HG03103 (cell line): Measurements from ENCODE around the gene CCNY.
"Not testable (repeated sequence)": the region's sequence is repeated elsewhere in the genome, so short reads cannot be mapped to it uniquely, and the experiment has no call there.

Source experiments
- ATAC-seq: cut with Tn5 transposase; IDR thresholded peaks from one replicate; pipeline ENCODE4 v1.9.1; 2021; ENCODE audit warnings: low read depth; ENCODE audit not compliant: unreplicated experiment

Gene CCNY

DNA sequence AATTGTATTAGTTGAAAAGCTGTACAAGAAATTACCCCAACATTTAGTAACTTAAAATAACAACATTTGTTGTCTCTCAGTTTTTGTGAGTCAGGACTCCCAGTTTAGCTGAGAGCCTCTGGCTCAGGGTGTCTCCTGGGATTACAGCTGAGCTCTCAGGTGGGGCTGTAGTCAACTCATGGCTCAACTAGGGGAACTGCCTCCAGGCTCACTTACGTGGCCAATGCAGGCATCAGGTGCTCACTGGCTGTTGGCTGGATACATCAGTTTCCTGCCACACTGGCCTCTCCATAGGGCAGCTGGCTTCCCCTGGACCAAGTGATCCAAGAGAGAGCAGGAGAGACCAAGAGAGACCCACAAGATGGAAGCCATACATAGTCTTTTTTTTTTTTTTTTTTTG, 17.5 kb downstream of the CCNY start:
- peak; percentile 35 for ATAC-seq

DNA sequence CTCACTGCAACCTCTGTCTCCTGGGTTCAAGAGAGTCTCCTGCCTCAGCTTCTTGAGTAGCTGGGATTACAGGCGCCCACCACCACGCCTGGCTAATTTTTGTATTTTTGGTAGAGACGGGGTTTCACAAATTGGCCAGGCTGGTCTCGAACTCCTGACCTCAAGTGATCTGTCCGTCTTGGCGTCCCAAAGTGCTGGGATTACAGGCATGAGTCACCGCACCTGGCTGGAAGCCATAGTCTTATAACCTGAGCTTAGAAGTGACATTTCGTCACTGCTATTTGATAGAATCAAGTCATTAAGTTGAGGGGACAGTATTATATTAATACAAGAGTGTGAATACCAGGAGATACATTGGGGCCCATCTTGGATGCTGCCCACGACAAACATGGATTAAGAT, 17.9 kb downstream of the CCNY start:
- ATAC-seq, result not testable (repeated sequence)

DNA sequence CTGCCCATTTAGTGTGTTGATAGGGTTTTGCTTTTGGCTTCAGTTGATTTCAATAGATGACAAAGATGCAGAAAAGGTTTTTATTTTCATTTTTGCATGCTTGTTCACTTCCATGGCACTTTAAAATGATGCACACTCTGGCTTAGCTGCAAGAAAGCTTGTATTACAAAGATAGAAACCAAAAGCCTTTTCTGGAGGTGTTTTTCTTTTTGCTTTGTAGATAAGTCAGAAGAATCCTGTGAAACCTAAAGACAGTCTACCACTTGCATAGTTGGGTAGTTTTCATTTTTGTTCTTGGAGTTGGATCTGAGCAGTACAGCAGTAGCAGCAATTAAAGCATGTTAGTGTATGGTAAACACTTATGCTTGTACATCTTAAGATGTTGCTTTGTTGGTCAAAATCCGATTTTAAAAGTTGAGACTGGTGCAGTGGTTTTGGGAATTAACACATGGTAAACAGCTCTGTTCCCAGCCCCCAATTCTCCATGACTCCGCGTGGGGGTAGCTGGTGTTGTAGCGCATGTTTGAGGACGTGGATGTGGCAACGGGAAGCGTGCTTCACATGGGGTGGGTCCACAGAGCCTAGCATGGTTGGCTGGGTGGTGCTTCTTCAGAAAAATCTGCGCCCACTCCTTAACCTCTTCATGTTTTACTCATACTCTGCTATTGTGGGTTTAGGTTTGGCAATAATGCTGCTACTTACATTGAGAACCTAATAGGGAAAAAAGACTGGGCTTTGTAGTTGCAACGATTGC, 19.8 kb downstream of the CCNY start:
- peak; percentile 47 for ATAC-seq

DNA sequence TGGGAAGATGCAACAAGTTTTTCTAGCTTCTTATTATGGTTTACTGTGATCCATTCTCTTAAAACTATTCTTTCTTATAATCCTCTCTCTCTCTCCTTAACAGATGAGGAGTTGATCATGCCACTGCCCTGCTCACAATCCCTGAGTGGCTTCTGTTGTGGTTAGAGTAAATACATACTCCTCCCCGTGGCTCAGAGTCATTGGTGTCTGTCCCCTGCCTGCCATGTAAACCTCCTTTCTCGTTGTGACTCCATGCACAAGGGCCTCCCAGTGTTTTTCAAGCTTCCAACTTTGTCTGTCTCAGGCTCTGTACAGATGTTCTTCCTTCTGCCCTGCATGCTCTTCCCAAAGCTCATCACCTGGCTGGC, 20.4 kb downstream of the CCNY start:
- ATAC-seq, result no peak

DNA sequence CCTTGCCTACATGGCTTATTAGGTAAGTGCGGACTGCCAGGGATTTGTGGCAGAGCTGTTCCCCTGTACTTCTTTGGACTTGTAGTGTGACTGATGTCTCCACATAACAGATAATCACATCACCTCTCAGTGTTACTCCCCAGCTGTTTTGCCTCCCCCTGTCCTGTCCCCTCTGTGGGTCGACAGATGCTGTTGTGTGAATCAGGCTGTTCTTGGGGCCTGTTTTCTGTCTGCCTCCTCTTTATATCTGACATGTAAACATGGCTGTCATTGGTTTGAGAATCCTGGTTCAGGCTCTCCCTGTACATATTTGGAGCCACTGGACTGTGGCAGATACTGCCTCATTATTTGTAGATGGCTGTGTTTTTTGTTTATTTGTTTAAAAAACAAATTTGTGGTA, 22.7 kb downstream of the CCNY start:
- no peak for ATAC-seq

DNA sequence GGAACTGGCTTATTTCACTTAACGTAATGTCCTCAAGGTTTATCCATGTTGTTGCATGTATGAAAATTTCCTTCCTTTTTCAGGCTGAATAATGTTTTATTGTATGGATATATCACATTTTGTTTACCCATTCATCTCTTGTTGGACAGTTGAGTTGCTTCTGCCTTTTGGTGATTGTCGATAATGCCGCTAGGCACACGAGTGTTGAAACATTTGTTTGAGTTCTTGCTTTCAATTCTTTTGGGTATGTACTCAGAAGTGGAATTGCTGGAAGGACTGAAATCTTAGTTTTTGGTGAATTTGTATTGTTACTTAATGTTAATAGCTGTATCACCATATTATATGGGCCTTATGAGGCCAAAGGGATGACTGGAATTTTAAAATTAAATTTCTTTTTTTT, 23.6 kb downstream of the CCNY start:
- no peak for ATAC-seq

DNA sequence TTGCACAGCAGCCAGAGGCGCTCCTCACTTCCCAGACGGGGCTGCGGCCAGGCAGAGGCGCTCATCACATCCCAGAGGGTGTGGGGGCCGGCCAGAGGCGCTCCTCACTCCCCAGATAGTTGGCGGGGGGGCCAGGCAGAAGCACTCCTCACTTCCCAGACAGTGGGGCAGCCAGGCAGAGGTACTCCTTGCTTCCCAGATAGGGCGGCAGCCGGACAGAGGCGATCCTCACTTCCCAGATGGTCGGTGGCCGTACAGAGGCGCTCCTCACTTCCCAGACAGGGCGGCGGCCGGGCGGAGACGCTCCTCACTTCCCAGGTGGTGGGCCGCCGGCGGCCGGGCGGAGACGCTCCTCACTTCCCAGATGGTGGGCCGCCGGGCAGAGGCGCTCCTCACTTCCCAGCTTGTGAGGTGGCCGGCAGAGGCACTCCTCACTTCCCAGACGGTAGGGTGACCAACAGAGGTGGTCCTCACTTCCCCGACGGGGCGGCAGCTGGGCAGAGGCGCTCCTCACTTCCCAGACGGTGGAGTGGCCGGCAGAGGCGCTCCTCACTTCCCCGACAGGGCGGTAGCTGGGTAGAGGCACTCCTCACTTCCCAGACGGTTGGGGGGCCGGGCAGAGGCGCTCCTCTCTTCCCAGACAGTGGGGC, 26.5 kb downstream of the CCNY start:
- no peak for ATAC-seq

DNA sequence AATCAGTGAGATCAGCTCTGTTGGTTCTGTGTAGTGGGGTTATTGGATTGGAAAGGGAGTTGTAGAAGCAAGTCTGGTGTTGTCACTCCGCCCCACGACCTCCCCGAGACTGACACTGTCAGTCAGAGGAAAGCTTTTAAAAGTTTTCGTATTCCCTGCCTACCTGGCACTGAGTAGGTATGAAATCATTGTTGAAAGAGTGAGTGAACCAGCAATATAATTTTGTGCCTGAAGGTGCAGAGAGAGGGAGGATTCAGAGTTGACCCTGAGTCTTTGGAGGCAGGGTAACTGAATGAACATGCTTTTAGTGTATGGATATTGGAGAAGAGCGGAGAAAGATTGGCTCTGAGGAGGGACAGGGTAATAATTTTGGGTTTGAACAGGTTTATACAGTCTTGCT, 27.3 kb downstream of the CCNY start:
- ATAC-seq, result no peak

DNA sequence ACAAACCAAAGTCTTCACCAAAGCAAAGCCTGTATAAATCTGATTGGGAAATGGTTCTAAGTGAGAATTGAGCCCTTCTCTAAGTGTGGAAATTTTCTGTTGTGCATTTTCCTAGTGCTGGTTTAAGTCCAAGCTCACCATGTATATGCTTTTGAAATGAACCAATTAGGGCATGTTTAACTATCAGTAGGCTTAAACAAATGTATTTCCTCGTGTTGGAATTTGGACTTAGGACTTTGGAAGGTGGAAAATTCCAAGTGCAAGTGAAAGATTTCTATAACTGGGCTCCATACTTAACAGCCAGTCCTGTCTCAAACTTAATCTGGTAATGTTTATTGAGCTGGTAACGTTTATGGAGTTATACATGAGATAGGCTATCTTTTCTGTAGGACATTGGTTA, 28.5 kb downstream of the CCNY start:
- ATAC-seq, result no peak

DNA sequence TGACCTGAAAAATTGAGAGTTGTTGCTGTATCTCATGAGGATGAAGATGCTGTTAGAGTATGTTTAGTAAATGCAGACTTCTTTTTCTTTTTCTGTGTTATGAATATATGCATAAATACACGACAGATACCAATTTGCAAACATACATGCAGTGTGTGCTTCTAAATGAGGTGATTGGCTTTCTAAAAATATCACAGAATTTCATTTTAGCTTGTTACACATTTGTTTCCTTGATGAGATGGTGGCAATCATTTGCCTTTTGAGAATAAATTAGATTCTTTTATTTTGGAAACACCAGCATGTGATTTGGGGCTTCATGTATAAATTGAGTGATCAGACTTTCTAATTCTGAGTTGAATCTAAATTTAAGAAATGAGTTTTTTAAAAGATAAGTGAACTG, 29.7 kb downstream of the CCNY start:
- ATAC-seq, result no peak

DNA sequence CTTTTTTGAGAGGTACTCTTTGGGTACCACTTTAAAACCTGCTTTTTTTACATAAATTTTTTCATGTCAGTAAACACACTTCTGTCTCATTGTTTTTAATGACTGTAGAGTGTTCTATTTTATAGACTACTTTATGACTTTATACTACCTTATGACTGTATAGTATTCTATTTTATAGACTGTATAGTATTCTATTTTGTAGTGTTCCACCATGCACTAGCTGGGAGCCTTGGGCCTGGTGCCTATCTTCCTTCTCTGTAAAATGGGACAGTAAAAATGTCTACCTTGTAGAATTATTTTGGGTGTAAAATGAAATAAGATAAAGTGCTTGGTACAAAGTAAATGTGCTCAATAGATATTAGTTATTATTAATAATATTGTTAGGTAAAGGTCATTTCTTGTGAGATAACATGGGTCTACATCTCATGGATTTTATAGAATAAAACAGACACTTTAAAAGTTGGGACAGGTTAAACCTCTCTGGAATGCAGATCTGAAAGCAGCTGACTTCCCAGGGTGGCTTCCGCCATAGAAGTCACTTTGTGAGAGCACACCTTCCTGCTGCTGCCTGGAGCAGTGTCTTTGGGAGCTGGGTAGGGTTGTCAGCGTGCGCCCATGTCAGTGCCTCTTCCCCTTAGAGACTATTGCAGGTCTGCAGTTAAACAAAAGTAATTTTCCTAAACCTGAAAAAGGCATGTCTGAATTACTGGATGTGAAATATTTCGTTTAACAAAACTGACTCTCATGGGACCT, 31.0 kb downstream of the CCNY start:
- no peak for ATAC-seq

DNA sequence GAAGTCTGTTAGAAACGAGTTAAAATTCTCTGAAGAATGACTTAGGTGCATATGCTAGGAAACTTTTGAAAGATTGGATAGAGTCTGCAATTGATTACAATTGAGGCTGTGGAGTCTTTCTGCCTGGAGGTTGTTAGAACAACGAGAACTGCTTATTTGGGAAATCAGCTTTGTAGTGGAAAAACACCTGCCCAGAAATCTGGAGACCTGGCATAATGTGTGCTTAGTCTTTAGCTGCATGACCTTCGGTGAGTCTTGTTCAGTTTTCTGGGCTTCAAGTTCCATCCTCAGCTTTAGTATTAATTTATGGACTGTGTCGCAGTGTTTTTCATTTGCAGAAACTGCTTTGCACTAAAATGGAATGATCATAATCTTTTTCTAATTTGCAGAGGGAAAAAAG, 31.7 kb downstream of the CCNY start:
- no peak for ATAC-seq

DNA sequence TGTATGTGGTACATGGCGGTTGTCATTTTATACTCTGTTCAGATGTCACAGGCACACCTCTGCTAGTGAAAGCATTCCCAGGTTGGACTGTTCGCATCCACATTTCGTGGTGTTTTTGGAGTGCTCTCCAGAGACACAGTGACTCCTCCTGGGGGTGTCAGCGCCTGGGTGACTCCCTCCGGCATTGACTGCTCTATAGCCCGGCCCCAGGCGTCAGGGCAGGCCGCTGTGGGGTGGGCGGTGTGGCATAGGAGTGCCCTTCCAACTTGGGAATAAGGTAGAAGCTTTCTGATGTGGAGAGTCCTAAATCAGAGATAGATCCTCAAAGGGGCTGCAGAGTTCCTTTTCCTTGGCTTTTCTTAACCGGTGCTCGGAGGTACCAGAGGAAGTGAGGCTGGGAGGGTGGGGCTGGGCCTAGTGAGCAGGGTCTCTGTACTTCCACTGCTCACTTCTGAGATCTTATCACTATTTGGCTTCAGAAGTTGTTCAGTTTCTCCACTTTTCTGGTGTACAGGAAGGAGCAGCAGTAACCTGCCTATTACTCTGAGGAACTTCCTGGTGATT, 32.3 kb downstream of the CCNY start:
- no peak for ATAC-seq

DNA sequence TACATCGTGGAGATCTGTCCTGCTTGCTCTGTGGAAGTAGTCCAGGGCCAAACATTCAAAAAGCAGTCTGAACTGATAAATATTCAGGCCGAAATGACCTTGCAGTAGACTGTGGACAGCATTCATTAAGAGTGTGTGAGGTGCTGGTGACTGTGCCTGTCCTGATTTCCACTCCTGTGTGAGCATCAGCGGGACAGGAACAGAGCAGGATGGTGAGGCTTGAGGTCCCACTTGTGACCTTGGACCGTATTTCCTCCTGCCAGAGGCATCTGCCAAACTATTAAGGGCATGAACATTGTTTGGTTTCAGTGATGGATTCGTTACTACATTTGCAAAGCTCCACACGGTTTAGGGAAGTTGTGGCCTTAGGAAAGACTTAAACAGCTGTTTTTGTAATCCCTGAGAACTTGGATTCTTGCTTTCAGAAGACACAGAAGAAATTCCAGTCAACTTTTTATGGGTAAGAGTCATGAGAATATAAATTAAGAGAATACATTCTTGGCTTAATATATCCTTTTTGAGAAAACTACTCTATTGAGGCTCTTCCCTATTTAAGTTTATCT, 32.8 kb downstream of the CCNY start:
- no peak for ATAC-seq

DNA sequence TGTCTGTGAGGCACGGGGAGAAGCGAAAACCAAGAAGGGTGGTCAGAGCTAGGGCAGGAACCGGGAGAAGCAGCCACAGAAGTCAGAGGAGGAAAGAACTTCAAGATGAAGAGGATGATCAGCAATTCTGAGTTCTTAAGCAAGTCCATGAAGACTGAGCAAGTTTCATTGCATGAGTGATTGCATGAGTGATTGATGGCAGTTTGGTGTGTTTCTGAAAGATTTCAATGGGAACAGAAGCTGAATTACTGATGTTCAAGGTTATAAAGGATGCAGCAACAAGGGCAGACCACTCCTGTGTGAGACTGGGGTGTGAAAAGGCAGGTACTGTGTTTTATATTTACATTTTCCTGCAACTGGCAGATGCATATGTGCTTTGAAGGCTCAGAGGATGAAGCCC, 35.4 kb downstream of the CCNY start:
- no peak for ATAC-seq

DNA sequence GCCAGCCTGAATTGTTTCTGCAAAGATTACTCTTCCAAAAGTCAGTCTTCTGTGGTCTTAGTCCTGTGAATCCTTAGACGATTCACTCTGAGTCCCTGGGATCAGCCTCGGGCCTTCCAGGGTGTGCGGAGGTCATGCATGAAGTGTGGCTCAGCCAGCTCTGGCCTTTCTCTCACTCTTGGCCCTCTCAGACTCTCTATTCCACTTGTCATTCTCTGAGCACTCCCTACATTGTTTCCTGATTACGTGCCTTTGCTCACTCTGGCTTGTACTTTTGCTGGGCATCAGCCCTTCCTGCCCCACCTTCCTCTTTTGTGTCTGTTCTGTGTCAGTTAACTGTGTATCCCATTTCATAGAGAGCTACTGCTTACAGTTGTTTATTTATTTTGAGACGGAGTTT, 36.0 kb downstream of the CCNY start:
- no peak for ATAC-seq

DNA sequence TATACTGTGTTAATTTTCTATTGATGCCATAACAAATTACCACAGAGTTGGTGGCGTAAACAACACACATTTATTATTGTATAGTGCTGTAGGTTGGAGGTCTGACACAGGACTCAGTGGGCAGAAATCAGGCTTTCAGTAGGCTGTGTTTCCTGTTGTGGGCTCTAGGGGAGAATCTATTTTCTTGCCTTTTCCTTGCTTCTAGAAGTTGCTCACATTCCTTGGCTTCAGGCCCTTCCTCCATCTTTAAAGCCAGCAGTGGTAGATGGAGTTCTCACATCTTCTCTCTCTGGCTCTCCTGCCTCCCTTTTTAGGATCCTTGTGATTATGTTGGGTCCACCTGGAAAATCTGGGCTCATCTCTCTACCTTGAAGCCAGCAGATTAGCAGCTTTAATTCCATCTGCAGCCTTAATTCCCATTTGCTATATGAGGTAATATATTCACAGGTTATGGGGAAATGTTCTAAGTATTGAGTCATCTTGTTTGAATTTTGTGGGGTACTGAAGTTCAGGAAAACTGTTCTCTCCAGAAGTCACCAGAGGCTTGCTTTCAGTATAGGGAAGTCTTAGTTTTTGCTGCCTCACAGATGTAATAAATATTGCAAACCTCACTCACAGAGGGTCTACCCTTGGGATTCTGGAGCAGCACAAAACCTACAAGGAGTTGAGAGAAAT, 38.9 kb downstream of the CCNY start:
- no peak for ATAC-seq

DNA sequence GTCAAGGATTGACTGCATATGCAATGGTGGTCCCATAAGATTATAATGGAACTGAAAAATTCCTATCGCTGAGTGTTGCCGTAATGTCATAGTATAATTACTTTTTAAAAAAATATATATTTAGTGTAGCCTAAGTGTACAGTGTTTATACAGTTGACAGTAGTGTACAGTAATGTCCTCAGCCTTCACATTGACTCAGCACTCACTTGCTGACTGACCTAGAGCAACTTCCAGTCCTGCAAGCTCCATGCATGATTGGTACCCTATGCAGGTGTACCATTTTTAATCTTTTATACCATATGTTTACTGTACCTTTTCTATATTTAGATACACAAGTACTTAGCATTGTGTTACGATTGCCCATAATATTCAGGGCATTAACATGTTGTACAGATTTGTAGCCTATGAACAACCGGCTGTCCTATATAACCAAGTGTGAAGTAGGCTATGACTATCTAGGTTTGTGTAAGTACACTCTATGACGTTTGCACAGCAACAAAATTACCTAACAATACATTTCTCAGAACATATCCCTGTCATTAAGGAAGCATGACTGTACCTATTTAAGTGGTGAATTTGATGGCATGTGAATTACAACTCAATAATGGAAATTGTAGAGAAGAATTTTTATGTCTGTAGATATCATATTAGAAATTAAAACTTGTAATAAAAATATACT, 40.9 kb downstream of the CCNY start:
- ATAC-seq, result no peak

DNA sequence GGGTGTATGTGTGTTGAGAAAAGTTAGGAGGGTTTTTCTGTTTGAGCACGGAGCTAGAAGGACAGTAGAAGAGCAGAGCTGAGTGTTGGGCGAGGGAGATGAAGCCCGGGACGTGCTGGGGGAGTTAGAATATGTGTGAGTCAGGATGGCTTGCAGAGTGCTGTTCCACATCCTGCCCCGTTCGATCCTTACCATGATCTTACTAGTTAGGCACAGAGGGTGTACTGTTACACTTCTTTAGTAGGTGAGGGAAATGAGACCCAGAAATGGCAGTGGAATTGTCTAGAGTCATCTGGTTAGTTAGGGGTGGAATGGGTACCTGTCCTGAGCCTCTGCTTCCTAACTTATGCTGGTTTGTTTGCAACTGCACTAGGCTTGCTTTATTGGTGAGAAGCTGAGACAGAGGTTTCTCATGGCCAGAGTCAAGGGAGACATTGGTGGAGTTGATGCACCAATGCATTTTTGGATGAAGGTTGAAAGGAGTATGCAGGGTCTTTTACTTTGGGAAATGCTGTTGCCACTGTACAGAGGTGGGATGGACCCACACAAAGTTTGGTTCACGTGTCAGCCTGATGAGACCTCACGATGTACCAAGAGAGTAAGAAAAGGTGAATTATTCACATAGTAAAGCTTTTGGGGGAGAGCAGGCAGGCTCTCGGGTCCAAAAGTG, 42.4 kb downstream of the CCNY start:
- peak; percentile 29 for ATAC-seq
